GM19328 (cell line): ENCODE measurements around the gene TRMO.
"Not testable (repeated sequence)": the region's sequence is repeated elsewhere in the genome, so short reads cannot be mapped to it uniquely, and the experiment has no call there.

Experiments used
- ATAC-seq: cut with Tn5 transposase; IDR thresholded peaks from one replicate; pipeline ENCODE4 v1.9.1; 2021; ENCODE audit warnings: mild to moderate bottlenecking, moderate library complexity; ENCODE audit not compliant: unreplicated experiment

TRMO gene

DNA sequence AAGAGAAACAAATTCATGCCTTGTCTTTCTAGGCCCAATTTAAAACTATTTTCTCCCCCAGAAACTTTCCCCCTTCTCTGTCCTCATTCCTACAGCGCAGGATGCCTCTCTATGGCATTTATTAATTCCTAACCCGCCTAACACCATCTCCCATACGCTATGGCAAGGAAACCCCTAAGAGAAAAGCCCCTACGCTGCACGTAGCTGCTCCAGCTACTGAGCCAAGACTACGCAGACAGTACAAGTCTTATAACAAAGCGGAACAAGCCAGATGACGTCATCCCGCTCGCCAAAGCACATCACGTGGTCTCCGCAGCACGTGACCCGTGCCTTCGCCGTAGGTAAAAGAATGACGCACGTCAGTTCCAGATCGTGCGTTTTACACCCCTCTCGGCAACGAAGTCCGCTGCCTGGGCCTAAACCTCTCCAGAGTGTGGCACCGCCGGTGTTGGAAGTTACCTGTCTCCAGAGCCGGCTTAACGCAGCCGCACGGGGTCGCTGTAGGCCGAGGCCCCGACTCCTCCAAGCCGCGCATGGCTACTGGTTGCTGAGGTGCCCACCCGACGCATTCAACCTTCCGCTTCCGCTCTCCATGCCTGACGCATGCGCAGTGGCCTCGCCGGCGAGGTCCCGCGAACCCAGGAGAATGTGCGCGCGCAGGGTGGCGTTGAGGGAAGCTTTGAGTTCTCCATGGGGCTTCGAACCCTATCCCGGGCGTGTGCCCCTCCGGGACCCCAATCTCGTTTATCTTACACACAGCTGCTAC lies at the start of gene TRMO:
TRMO (minus strand) TSS at position 542 of the 766 bp plus-strand sequence; CDS start at position 535, 7 bp downstream.
- ATAC-seq: peak; percentile 82

GRCh38 chr9:97970165-97970564 lies 47.9 kb upstream of the TRMO start:
- no peak for ATAC-seq

- no peak for ATAC-seq
These were observed 46.7 kb upstream of the TRMO start for GRCh38 chr9:97969014-97969413.

DNA sequence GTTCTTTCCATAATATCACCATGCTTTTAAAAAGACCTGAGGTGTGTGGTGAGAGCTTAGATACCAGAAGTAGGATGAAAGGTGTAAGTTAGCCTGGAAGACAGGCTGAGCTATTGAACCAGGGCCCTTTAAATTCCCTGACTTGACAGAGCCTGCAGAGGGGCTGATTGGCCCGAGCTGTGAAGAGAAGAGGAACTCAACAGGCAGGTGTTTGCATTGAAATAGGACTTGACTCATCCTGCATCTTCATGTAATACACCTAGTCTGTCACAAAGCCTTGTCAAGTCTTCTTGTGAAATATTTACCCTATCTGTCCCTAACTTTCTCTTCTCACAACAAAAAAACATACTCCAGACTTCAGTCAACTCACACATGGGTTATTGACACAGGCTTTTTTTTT lies 44.2 kb upstream of the TRMO start:
- ATAC-seq: no peak

GRCh38 chr9:97964901-97965300 lies 42.6 kb upstream of the TRMO start:
- ATAC-seq: no peak

- no peak for ATAC-seq
These were observed 40.9 kb upstream of the TRMO start for GRCh38 chr9:97963232-97963631.

DNA sequence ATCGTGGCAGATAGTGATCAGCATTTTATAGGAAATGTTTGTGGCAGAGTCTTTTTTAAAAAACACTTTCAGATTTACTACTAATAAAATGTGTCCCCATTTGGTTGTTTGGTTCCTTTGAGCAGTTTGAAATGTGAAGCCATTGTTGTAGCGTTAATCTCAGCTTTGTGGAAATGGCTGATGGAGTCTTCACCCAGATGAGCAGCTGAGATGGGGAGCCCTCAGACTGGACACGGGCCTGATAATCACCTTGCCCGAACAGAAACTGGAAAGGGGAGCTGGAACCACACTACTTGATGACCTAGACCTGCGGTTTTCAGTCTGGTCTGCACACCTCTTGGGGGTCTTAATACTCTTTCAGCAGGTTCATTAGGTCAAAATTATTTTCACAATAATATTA lies 40.3 kb upstream of the TRMO start:
- no peak for ATAC-seq

- no peak for ATAC-seq
These were observed 39.8 kb upstream of the TRMO start for GRCh38 chr9:97962136-97962535.

DNA sequence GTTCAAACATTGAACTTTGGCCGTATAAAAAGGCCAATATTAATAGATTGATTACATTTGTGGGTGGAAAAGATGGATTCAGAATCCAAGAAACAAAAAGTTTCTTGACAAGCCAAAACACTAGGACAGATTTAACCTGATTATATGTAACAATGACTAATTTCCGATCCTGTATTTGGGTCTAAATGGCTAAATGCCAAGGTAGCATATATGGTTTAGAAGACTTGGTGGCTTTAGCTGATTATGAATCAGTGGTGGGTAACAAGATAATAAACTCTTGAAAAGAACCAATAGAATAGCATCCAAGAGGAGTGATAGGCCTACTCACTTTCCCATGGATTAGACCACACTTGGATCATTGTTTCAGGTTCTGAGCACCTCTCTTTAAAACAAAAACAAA lies 39.1 kb upstream of the TRMO start:
- no peak for ATAC-seq

GRCh38 chr9:97960678-97961328 lies 38.5 kb upstream of the TRMO start:
- not testable (repeated sequence) for ATAC-seq

- ATAC-seq: no peak
These were observed 37.3 kb upstream of the TRMO start for GRCh38 chr9:97959585-97959984.

GRCh38 chr9:97958812-97959511 lies 36.7 kb upstream of the TRMO start:
- ATAC-seq: no peak

DNA sequence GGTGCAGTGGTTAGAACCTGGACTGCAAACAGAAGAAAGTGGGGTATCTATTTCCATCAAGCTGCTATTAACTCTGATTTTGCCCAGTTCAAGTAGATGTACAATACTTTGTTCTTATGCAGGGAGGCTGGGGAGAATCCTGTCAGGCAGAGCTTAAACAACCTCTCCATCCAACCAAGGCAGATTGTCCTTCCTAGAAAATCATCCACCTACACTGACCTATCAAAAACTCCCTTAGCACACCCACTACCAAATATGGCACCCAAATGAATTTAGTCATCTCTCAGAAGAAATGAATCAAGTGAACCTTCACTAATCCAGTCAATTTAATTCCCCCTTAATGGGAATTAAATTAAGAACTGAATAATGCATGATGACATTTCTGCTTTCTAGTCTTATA lies 34.0 kb upstream of the TRMO start:
- ATAC-seq: no peak

- ATAC-seq: no peak
These were observed 32.3 kb upstream of the TRMO start for GRCh38 chr9:97954550-97954989.

DNA sequence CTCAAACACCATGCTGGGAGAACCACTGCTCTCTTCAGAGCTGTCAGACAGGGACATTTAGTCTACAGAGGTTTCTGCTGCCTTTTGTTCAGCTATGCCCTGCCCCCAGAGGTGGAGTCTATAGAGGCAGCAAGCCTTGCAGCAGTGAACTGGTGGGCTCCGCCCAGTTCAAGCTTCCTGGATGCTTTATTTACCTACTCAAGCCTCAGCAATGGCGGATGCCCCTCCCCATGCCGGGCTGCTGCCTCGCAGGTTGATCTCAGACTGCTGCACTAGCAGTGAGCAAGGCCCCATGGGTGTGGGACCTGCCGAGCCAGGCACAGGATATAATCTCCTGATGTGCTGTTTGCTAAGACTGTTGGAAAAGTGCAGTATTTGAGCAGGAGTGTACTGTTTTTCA lies 28.6 kb upstream of the TRMO start:
- ATAC-seq: not testable (repeated sequence)

GRCh38 chr9:97947094-97947493 lies 24.8 kb upstream of the TRMO start:
- not testable (repeated sequence) for ATAC-seq

DNA sequence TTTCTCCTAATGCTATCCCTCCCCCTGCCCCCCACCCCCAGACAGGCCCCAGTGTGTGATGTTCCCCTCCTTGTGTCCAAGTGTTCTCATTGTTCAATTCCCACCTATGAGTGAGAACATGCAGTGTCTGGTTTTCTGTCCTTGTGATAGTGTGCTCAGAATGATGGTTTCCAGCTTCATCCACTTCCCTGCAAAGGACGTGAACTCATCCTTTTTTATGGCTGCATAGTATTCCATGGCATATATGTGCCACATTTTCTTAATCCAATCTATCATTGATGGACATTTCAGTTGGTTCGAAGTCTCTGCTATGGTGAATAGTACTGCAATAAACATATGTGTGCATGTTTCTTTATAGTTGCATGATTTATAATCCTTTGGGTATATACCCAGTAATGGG lies 23.2 kb upstream of the TRMO start:
- ATAC-seq: not testable (repeated sequence)

GRCh38 chr9:97944612-97945011 lies 22.3 kb upstream of the TRMO start:
- ATAC-seq: no peak

- no peak for ATAC-seq
These were observed 21.1 kb upstream of the TRMO start for GRCh38 chr9:97943308-97943855.

DNA sequence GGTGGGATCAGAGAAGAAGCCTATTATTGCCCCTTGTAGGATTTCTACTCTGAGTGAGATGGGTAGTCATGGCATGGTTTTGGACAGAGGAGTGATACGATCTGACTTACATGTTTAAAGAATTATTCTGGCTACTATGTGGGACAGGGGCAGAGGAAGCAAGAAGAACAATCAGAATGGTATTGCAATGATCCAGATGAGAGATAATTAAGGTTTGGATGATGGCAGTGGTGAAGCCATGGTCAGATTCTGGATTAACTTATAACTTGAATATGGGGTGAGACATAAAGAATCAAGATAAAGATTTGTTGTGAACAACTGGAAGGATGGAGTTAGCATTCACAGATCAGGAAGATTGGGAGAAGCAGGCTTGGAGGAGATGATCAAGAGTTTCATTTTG lies 19.0 kb upstream of the TRMO start:
- no peak for ATAC-seq

DNA sequence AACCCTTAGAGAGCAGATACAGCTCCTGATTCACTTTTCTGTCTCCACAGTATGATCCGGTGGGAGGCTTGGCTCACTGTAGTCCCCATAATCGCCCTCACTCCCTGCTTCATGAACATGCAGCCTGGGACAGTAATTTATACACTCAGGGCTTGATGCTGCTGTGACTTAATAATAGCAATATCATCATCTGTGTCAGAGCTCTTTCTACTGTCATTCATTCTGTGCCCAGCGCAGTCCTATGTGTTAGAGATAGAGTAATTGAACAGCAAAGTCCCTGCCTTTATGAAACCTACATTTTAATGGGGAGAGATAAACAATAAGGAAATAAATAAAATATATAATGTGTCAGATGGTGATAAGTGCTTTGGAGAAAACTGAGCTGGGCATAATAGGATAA lies 18.4 kb upstream of the TRMO start:
- ATAC-seq: no peak

DNA sequence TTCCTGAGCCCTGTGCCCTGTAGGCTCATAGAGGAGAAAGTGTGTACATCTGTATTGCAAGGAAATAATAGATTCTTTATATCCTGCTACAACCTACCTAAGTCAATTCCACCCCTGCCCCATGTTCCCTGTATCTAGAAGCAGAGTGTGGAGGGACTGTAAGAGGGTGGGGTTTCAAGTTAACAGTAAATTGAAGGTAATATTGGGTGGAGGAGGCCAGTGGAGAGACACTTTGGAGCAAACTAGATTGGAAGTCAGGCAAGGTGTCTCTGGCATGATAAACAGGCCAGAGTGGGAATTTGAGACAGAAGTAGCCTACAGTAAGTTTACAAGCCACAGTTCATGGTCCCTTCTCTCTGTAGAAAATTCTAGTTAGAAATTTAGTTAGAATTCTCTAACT lies 17.9 kb upstream of the TRMO start:
- ATAC-seq: no peak
